DOHH2 (cell line): ENCODE measurements around the gene ARMC8.

Experiments used
- H3F3A ChIP-seq: fragments of 200-600 bp; sonication (generic), shearing (Covaris generic); 2 replicates; pipeline ENCODE4 v1.6.0; 2016; ENCODE audit warnings: antibody characterized with exemption, mild to moderate bottlenecking; ENCODE audit not compliant: control insufficient read depth, insufficient read depth
- H3K27ac ChIP-seq: fragments of 200-600 bp; sonication (generic); 2 replicates; pipeline ENCODE4 v1.5.1; 2014; ENCODE audit warnings: low read depth, mild to moderate bottlenecking, low read length, moderate library complexity
- H3K27me3 ChIP-seq: fragments of 200-600 bp; sonication (generic); 2 replicates; pipeline ENCODE4 v1.6.1; 2014; ENCODE audit warnings: mild to moderate bottlenecking, low read length, mixed read lengths; ENCODE audit not compliant: control insufficient read depth
- H3K36me3 ChIP-seq: fragments of 200-600 bp; sonication (generic); 2 replicates; pipeline ENCODE4 v1.6.1; 2014; ENCODE audit warnings: mild to moderate bottlenecking, low read length, moderate library complexity, mixed read lengths; ENCODE audit not compliant: control insufficient read depth
- H3K4me1 ChIP-seq: fragments of 200-600 bp; sonication (generic); 2 replicates; pipeline ENCODE4 v1.6.1; 2014; ENCODE audit warnings: mild to moderate bottlenecking, low read length, mixed read lengths; ENCODE audit not compliant: control insufficient read depth
- H3K4me2 ChIP-seq: fragments of 200-600 bp; sonication (generic); 2 replicates; pipeline ENCODE4 v1.6.0; 2014; ENCODE audit warnings: mild to moderate bottlenecking, low read length, moderate library complexity
- H3K4me3 ChIP-seq: fragments of 200-600 bp; sonication (generic); 2 replicates; pipeline ENCODE4 v1.5.1; 2014; ENCODE audit warnings: mild to moderate bottlenecking, low read length, mixed read lengths
- H3K79me2 ChIP-seq: fragments of 200-600 bp; sonication (generic); 2 replicates; pipeline ENCODE4 v1.6.1; 2014; ENCODE audit warnings: mild to moderate bottlenecking, low read length, mixed read lengths; ENCODE audit not compliant: control insufficient read depth
- H3K9me2 ChIP-seq: fragments of 200-600 bp; sonication (generic); replicated peaks from 2 replicates; pipeline ENCODE4 v1.6.1; 2014; ENCODE audit warnings: mild to moderate bottlenecking, low read length, mixed read lengths; ENCODE audit not compliant: control insufficient read depth
- H3K9me3 ChIP-seq: fragments of 200-600 bp; sonication (generic); 2 replicates; pipeline ENCODE4 v1.6.1; 2014; ENCODE audit warnings: antibody characterized with exemption, low read length, mixed read lengths; ENCODE audit not compliant: control insufficient read depth, insufficient read depth
- H4K20me1 ChIP-seq: fragments of 200-600 bp; sonication (generic); 2 replicates; pipeline ENCODE4 v1.6.0; 2014; ENCODE audit warnings: low read depth, mild to moderate bottlenecking, antibody characterized with exemption, low read length, moderate library complexity; ENCODE audit not compliant: control insufficient read depth, insufficient read depth
- EZH2phosphoT487 ChIP-seq: fragments of 200-600 bp; sonication (generic); IDR thresholded peaks from 2 replicates; pipeline ENCODE4 v1.6.1; 2017; ENCODE audit warnings: borderline replicate concordance, mild to moderate bottlenecking, antibody characterized with exemption, low read length, moderate library complexity, mixed read lengths
- TF ChIP-seq, protein P1 (sequence below): fragments of 200-600 bp; sonication (generic); IDR thresholded peaks from one replicate; pipeline ENCODE4 v1.5.1; 2014; ENCODE audit warnings: antibody characterized with exemption, mild to moderate bottlenecking, low read depth, low read length; ENCODE audit not compliant: poor library complexity, severe bottlenecking

Gene ARMC8

GRCh38 chr3:138245026-138245425 lies 57.9 kb downstream of the ARMC8 start:
- no peaks in the 10 kb centered on the region for H4K20me1 ChIP-seq
- H3K9me2 ChIP-seq, result no peaks in the 10 kb centered on the region
- TF ChIP-seq, protein P1, sequence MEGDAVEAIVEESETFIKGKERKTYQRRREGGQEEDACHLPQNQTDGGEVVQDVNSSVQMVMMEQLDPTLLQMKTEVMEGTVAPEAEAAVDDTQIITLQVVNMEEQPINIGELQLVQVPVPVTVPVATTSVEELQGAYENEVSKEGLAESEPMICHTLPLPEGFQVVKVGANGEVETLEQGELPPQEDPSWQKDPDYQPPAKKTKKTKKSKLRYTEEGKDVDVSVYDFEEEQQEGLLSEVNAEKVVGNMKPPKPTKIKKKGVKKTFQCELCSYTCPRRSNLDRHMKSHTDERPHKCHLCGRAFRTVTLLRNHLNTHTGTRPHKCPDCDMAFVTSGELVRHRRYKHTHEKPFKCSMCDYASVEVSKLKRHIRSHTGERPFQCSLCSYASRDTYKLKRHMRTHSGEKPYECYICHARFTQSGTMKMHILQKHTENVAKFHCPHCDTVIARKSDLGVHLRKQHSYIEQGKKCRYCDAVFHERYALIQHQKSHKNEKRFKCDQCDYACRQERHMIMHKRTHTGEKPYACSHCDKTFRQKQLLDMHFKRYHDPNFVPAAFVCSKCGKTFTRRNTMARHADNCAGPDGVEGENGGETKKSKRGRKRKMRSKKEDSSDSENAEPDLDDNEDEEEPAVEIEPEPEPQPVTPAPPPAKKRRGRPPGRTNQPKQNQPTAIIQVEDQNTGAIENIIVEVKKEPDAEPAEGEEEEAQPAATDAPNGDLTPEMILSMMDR, result no peak
- peaks cover 56% of the 10 kb centered on the region for H3K36me3 ChIP-seq
- H3K27ac ChIP-seq, result no peak overlapping the region
- H3K4me3 ChIP-seq, result no peak overlapping the region
- no peaks in the 10 kb centered on the region for H3K4me1 ChIP-seq
- H3K79me2 ChIP-seq, result no peaks in the 10 kb centered on the region
- no peaks in the 10 kb centered on the region for H3K27me3 ChIP-seq
- H3F3A ChIP-seq, result no peaks in the 10 kb centered on the region
- no peaks in the 10 kb centered on the region for H3K9me3 ChIP-seq
- H3K4me2 ChIP-seq, result no peak overlapping the region

- Histone ChIP-seq H3K36me3 (peaks cover 31% of the 10 kb centered on the region), H3K79me2 (no peaks in the 10 kb centered on the region), H3F3A (no peaks in the 10 kb centered on the region), H3K27me3 (no peaks in the 10 kb centered on the region), H3K4me3 (no peak overlapping the region), H3K4me2 (no peak overlapping the region), H3K27ac (no peak overlapping the region), H3K9me2 (no peaks in the 10 kb centered on the region), H3K9me3 (no peaks in the 10 kb centered on the region), H4K20me1 (no peaks in the 10 kb centered on the region), H3K4me1 (no peaks in the 10 kb centered on the region)
- TF ChIP-seq, protein P1, result no peak
- TF ChIP-seq EZH2phosphoT487, result no peak
Observed at GRCh38 chr3:138249636-138250035, 62.5 kb downstream of the ARMC8 start.

DNA sequence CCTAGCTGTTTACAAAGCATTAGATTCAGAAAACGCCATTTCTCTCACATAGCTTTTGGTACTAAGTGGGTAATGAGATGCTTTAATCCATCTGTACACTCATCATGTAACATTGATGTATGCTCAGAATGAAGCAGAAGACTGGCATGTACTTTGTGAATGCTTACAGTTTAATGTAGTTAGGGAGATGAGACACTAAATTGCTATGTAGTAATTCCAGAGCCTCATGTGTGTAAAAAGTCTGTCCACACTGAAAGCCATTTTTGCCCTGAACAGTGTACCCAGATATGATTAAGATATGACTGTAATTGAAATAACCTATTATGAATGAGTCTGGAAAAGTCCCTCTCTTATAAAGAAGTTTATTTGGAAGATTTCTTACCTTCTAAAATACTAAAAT lies 66.5 kb downstream of the ARMC8 start:
- no peak overlapping the region for H3K27ac ChIP-seq
- H3K9me2 ChIP-seq, result no peaks in the 10 kb centered on the region
- H3K4me3 ChIP-seq, result no peak overlapping the region
- no peaks in the 10 kb centered on the region for H4K20me1 ChIP-seq
- no peaks in the 10 kb centered on the region for H3K4me1 ChIP-seq
- no peaks in the 10 kb centered on the region for H3F3A ChIP-seq
- H3K79me2 ChIP-seq, result no peaks in the 10 kb centered on the region
- no peaks in the 10 kb centered on the region for H3K27me3 ChIP-seq
- no peaks in the 10 kb centered on the region for H3K9me3 ChIP-seq
- TF ChIP-seq EZH2phosphoT487, result no peak
- TF ChIP-seq, protein P1, result no peak
- H3K36me3 ChIP-seq, result peaks cover 5% of the 10 kb centered on the region; the same call in 1 of the 2 replicates
- no peak overlapping the region for H3K4me2 ChIP-seq

DNA sequence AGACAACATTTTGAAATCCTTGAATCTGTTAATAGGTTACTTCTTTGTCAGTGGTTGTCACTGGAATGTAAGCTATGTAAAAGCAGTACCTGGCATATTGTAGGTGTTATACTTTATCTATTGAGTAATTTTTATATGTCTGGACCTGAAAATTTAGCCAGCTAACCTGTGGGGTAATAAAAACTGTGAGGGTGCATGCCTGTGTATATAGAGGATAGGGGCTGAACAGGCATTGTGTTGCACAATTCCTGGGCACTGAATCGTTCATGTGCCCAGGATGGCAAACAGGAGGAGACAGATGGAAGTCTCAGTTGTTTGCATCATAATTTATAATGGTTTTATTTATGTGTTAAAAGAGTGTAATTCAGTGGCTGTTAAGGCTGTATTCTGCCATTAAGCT lies 67.1 kb downstream of the ARMC8 start:
- no peaks in the 10 kb centered on the region for H3K9me3 ChIP-seq
- H3K9me2 ChIP-seq, result no peaks in the 10 kb centered on the region
- H3K36me3 ChIP-seq, result no peaks in the 10 kb centered on the region; the same call in 1 of the 2 replicates
- H3K4me2 ChIP-seq, result no peak overlapping the region
- no peaks in the 10 kb centered on the region for H3F3A ChIP-seq
- H3K79me2 ChIP-seq, result no peaks in the 10 kb centered on the region
- no peak overlapping the region for H3K27ac ChIP-seq
- 0 out of 2 replicates have a peak, but pooled peaks cover 4% of the 10 kb centered on the region for H4K20me1 ChIP-seq
- H3K4me3 ChIP-seq, result no peak overlapping the region
- no peak for TF ChIP-seq EZH2phosphoT487
- TF ChIP-seq, protein P1, result no peak
- H3K4me1 ChIP-seq, result no peaks in the 10 kb centered on the region
- H3K27me3 ChIP-seq, result no peaks in the 10 kb centered on the region
